ENCODE data around the gene TAOK3.
"Not testable (repeated sequence)": the region's sequence is repeated elsewhere in the genome, so short reads cannot be mapped to it uniquely, and the experiment has no call there.

Gene TAOK3

DNA sequence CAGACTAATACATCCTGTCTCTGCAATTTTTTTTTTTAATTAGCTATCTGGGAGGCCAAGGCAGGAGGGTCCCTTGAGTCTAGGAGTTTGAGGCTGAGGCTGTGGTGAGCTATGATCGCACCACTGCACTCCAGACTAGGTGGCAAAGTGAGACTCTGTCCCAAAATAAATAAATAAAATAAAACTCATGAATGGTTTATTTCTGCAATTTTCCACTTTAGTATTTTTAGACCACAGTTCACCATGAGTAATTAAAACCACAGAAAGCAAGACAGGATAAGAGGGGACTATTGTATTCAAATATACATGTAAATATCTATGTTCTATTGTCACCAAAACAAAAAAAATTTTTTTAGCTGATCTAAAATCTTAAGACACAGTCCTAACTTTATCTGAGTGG, 17.8 kb downstream of the TAOK3 start:
- no peak for DNase-seq
- H3K27me3 ChIP-seq (replicated peaks; ENCODE audit: insufficient read depth, low read length) = no peaks in the 10 kb centered on the region
- H4K20me1 ChIP-seq (ENCODE audit: insufficient read depth, low read length) = no peaks in the 10 kb centered on the region
- H3F3A ChIP-seq (ENCODE audit: insufficient read depth, low read length) = no peaks in the 10 kb centered on the region
- no peak overlapping the region for H2AFZ ChIP-seq (ENCODE audit: low read length)
- H3K27ac ChIP-seq (ENCODE audit: low read length) = no peak overlapping the region
- no peaks in the 10 kb centered on the region for H3K79me2 ChIP-seq (ENCODE audit: low read length)
- no peak overlapping the region for H3K4me2 ChIP-seq (ENCODE audit: low read depth, low read length)
- no peaks in the 10 kb centered on the region for H3K9me3 ChIP-seq (replicated peaks; ENCODE audit: insufficient read depth, low read length)
- no peaks in the 10 kb centered on the region for H3K4me1 ChIP-seq (ENCODE audit: low read length)
- H3K9me2 ChIP-seq (replicated peaks; ENCODE audit: insufficient read depth, low read length) = no peaks in the 10 kb centered on the region
- H3K9ac ChIP-seq (ENCODE audit: low read length) = no peak overlapping the region
- TF ChIP-seq EZH2 (optimal IDR thresholded peaks at IDR 0.05; ENCODE audit: low read depth, low read length) = no peak
- TF ChIP-seq EZH2phosphoT487 (IDR thresholded peaks at IDR 0.05; ENCODE audit: low read length) = no peak
- TF ChIP-seq, protein P1, sequence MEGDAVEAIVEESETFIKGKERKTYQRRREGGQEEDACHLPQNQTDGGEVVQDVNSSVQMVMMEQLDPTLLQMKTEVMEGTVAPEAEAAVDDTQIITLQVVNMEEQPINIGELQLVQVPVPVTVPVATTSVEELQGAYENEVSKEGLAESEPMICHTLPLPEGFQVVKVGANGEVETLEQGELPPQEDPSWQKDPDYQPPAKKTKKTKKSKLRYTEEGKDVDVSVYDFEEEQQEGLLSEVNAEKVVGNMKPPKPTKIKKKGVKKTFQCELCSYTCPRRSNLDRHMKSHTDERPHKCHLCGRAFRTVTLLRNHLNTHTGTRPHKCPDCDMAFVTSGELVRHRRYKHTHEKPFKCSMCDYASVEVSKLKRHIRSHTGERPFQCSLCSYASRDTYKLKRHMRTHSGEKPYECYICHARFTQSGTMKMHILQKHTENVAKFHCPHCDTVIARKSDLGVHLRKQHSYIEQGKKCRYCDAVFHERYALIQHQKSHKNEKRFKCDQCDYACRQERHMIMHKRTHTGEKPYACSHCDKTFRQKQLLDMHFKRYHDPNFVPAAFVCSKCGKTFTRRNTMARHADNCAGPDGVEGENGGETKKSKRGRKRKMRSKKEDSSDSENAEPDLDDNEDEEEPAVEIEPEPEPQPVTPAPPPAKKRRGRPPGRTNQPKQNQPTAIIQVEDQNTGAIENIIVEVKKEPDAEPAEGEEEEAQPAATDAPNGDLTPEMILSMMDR (IDR thresholded peaks at IDR 0.05; ENCODE audit: low read length) = no peak
- no peaks in the 10 kb centered on the region for H3K36me3 ChIP-seq (replicated peaks; ENCODE audit: insufficient read depth, low read length)
- H3K4me3 ChIP-seq (ENCODE audit: low read length) = no peak overlapping the region

DNA sequence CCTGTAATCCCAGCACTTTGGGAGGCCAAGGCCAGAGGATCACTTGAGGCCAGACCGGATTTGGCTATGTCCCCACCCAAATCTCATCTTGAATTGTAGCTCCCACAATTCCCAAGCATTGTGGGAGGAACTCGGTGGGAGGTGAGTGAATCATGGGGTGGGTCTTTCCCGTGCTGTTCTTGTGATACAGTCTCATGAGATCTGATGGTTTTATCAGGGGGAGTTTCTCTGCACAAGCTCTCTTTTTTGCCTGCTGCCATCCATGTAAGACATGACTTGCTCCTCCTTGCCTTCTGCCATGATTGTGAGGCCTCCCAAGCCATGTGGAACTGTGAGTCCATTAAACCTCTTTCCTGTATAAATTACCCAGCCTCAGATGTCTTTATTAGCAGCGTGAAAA, 18.2 kb downstream of the TAOK3 start:
- not testable (repeated sequence) for H3K79me2 ChIP-seq (ENCODE audit: low read length); H3K4me3 ChIP-seq (ENCODE audit: low read length); H3K4me2 ChIP-seq (ENCODE audit: low read depth, low read length)

DNA sequence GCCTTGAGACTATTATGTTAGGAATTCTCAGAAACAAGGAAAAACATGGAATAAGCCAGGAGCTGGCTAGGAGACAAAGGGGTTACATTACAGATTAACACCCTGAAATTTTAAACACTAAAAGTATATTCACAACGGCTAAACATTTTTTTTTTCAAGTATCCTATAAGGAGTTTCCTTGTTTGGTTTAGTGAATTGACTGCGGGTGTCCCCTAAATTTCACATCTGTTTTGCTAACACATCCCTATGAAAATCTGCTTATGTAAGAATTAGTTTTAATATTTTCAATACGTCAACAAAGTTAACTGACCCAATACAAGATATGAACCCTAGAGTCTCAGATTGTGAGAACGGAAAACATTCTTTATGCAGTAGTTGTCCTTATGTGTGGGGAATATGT, 19.0 kb downstream of the TAOK3 start:
- Histone ChIP-seq H3K9me3 (replicated peaks; ENCODE audit: insufficient read depth, low read length) (no peaks in the 10 kb centered on the region), H3K27me3 (replicated peaks; ENCODE audit: insufficient read depth, low read length) (no peaks in the 10 kb centered on the region), H3K36me3 (replicated peaks; ENCODE audit: insufficient read depth, low read length) (no peaks in the 10 kb centered on the region), H3K9me2 (replicated peaks; ENCODE audit: insufficient read depth, low read length) (no peaks in the 10 kb centered on the region), H4K20me1 (ENCODE audit: insufficient read depth, low read length) (no peaks in the 10 kb centered on the region), H3K4me2 (ENCODE audit: low read depth, low read length) (no peak overlapping the region), H3K4me1 (ENCODE audit: low read length) (no peaks in the 10 kb centered on the region), H2AFZ (ENCODE audit: low read length) (no peak overlapping the region), H3K79me2 (ENCODE audit: low read length) (no peaks in the 10 kb centered on the region), H3K4me3 (ENCODE audit: low read length) (no peak overlapping the region), H3K27ac (ENCODE audit: low read length) (no peak overlapping the region), H3F3A (ENCODE audit: insufficient read depth, low read length) (no peaks in the 10 kb centered on the region), H3K9ac (ENCODE audit: low read length) (no peak overlapping the region)
- no peak for DNase-seq
- TF ChIP-seq EZH2 (optimal IDR thresholded peaks at IDR 0.05; ENCODE audit: low read depth, low read length) (no peak), EZH2phosphoT487 (IDR thresholded peaks at IDR 0.05; ENCODE audit: low read length) (no peak)
- TF ChIP-seq, protein P1 (IDR thresholded peaks at IDR 0.05; ENCODE audit: low read length) = no peak

More for the DNA sequence above, 18.2 kb downstream of the TAOK3 start:
- not testable (repeated sequence) for H3K9me2 ChIP-seq (replicated peaks; ENCODE audit: insufficient read depth, low read length); H3K4me1 ChIP-seq (ENCODE audit: low read length); H3K36me3 ChIP-seq (replicated peaks; ENCODE audit: insufficient read depth, low read length); H3K27me3 ChIP-seq (replicated peaks; ENCODE audit: insufficient read depth, low read length); H3K9ac ChIP-seq (ENCODE audit: low read length); H2AFZ ChIP-seq (ENCODE audit: low read length); H3K9me3 ChIP-seq (replicated peaks; ENCODE audit: insufficient read depth, low read length); H4K20me1 ChIP-seq (ENCODE audit: insufficient read depth, low read length); H3K27ac ChIP-seq (ENCODE audit: low read length); H3F3A ChIP-seq (ENCODE audit: insufficient read depth, low read length); DNase-seq

DNA sequence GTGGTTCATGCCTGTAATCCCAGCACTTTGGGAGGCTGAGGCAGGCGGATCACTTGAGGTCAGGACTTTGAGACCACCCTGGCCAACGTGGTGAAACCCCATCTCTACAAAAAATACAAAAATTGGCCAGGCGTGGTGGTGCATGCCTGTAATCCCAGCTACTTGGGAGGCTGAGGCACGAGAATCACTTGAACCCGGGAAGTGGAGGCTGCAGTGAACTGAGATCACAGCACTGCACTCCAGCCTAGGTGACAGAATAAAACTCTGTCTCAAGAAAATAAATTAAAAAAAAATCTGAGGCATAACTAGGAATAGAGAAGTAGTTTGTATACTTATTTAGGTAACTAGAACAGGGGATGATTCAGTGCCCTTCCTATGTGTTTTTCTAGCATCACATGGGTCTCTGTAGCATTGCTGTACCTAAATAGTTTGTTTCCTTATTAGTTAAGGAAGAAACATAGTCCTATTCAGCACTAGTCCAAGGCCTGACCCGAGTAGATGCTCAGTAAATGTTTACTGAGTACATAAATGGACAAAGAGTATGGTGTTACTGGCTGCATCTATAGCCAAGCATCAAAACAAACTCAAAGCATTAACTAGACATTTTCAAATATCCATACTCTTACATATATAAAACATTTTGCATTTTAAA, 21.7 kb downstream of the TAOK3 start:
- no peak for DNase-seq
- Histone ChIP-seq H3K9ac (ENCODE audit: low read length) (no peak overlapping the region), H4K20me1 (ENCODE audit: insufficient read depth, low read length) (no peaks in the 10 kb centered on the region), H3F3A (ENCODE audit: insufficient read depth, low read length) (no peaks in the 10 kb centered on the region), H3K36me3 (replicated peaks; ENCODE audit: insufficient read depth, low read length) (no peaks in the 10 kb centered on the region), H2AFZ (ENCODE audit: low read length) (no peak overlapping the region), H3K27ac (ENCODE audit: low read length) (no peak overlapping the region), H3K4me2 (ENCODE audit: low read depth, low read length) (no peak overlapping the region), H3K79me2 (ENCODE audit: low read length) (no peaks in the 10 kb centered on the region), H3K4me3 (ENCODE audit: low read length) (no peak overlapping the region), H3K4me1 (ENCODE audit: low read length) (no peaks in the 10 kb centered on the region), H3K9me3 (replicated peaks; ENCODE audit: insufficient read depth, low read length) (no peaks in the 10 kb centered on the region), H3K27me3 (replicated peaks; ENCODE audit: insufficient read depth, low read length) (no peaks in the 10 kb centered on the region), H3K9me2 (replicated peaks; ENCODE audit: insufficient read depth, low read length) (no peaks in the 10 kb centered on the region)
- TF ChIP-seq EZH2phosphoT487 (IDR thresholded peaks at IDR 0.05; ENCODE audit: low read length) = no peak
- TF ChIP-seq, protein P1 (IDR thresholded peaks at IDR 0.05; ENCODE audit: low read length) = no peak
- no peak for TF ChIP-seq EZH2 (optimal IDR thresholded peaks at IDR 0.05; ENCODE audit: low read depth, low read length)
